Renal cortex interstitium (tissue), 11 donors: ENCODE results near the gene STAP1. TPM values are rescaled to one million over a fixed set of nuclear protein-coding genes. Genes with fewer than 3 reads are reported as not detected.
"Not testable (repeated sequence)": the region's sequence is repeated elsewhere in the genome, so short reads cannot be mapped to it uniquely, and the experiment has no call there.

Source experiments
- DNase-seq, 11 donors: peaks; one replicate each; pipeline ENCODE4 v3.0.0-alpha.2; 2013; ENCODE audit warnings: low read depth in 9 of 11, low spot score in 4 of 11; ENCODE audit errors: extremely low read depth in 1 of 11
- polyA plus RNA-seq, 3 donors: library from polyadenylated mRNA; unstranded; fragments of 120-200 nt; gene quantifications; one replicate each; pipeline ENCODE4 v1.2.1, GENCODE V29; 2013; ENCODE audit not compliant: insufficient read length in 3 of 3

STAP1 gene
- polyA plus RNA-seq, 3 donors: 0.09 to 0.33 (median 0.24) TPM

DNA sequence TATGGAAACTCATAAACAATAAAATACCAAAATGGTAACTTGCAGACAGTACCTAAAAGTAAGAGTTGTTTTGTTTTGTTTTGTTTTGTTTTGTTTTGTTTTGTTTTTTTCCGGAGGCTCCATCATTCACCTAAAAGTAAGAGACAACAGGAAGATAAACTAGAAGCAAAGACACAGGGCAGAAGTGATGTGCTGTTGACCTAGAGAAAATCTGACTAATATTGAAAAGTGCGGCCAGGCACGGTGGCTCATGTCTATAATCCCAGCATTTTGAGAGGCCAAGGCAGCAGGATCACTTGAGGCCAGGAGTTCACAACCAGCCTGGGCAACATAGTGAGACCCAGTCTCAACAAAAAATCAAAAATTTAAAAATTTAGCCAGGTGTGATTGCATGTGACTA lies 7.7 kb upstream of the STAP1 start:
- no peak for DNase-seq

DNA sequence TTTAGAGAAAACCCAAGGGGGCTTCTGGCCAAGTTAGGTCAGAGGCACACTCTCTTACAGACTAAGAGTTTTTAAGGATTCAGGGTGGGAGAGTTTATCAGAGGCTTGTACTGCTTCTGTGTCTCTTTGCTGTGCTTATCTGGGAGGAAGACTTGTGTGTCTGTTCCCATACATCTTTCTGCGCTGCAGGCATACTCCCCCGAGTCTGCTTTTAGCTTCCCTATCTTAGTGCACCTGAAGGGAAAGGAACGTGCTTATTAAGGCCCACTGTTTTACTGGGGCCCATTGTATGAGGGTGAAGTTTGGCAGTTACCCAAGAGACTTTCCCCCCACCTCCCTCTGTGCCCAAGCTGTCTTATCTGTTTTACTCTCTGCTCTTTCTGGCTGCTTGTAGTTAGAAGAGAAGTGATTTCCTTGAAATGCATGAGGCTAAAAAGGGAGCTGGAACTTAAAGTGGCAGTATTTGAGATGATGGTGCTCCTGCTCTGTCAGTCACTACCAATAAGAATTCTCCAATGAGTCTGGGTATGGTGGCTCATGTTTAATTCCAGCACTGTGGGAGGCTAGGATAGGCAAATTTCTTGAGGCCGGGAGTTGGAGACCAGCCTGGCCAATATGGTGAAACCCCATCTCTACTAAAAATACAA lies 6.3 kb upstream of the STAP1 start:
- not testable (repeated sequence) for DNase-seq

DNA sequence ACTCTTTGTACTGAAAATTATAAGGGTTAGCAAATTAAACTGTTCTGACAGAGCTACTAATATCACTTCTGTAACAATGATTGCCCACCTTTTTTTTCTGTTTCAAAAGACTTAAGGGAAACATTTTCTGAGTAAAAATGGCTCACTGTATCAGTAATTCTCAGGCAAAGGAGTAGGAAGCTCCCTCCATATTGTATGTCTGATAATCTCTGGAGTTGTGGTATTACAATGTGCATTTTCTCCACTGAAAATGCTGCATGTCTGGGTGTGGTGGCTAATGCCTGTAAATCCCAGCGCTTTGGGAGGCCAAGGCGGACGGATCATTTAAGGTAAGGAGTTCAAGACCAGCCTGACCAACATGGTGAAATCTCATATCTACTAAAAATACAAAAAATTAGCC lies 4.4 kb upstream of the STAP1 start:
- no peak for DNase-seq

DNA sequence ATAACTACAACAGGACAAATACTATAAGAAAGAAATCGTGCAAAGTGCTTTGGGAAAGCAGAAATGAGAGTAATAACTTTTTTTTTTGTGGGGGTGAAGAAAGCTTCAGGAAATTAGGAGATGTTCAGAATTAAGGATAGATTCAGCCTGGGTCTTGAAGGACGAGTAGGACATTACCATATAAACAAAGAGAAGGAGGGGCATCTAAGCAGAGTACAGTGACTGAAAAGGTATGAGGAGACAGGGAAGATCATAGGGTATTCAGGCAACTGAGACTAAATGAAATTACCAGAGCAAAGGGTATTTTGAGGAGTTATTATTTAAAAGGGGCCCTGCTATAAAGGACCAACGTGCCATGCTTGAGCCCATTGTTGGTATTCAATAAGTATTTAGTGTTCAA lies 3.1 kb upstream of the STAP1 start:
- DNase-seq: no peak

DNA sequence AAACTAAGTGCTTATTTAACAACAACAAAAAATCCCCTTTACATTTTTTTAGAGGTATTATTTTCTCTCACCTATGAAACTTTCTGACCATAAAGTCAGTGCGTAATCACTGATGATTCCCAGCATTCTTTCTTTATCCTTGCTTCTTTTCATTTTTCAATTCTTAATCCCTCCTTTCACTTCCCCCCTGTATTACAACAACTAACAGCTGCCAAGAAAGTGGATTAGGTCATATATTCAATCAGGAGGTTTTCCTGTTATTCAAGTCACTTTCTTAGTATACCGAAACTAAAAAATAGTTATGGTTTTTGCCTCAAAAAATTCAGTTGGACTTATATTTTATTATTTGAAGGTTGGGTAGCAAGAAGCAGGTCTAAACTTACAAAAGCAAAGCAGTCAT lies 2.1 kb upstream of the STAP1 start:
- DNase-seq: no peak

DNA sequence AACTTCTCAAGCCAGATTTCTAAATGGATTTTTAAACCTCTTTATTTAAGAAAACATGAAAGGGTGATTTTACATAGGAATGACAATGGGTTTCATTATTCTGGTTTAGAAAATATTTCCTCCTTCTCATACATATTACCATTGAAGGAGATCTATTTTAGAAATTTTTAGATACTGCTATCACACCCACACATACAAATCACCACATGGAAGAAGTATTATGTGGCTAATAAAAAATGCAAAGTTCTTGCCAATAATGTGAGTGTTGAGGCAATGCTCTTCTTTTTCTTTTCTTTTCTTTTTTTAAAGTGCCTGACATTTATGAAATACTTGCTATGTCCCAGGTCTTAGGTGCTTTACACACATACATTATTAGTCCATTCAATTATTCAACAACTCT lies 6.8 kb downstream of the STAP1 start:
- DNase-seq: no peak

DNA sequence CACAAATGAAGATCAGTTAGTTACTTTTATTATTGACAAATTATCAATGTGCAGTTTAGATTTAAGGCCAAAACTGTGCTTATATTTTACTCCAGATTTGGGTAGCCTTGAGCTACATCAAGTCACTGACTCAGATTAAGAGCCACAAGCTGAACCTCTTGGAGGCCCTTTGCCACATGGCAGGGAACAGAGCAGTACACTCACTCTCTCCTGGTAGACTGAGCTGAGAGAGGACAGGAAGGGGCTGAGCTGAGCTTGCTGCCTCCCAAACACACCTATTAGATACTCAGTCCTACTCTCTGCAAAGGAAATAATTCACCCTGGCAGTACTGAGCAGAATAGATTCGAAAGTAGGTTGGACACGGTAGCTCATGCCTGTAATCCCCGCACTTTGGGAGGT lies 7.8 kb downstream of the STAP1 start:
- DNase-seq: no peak

DNA sequence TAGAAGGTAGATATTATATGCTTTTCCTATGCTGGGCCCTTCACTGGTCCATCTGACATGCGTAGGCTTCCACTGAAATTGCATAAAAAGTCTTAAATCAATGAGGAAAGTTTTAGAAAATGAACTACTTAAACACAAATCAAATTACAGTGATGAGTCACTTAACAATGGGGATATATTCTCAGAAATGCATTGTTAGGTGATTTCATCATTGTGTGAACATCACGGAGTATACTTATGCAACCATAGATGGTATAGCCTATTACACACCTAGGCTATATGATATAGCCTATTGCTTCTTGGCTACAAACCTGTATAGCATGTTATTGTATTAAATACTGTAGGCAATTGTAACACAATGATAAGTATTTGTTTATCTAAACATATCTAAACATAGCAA lies 10.3 kb downstream of the STAP1 start:
- DNase-seq: no peak

DNA sequence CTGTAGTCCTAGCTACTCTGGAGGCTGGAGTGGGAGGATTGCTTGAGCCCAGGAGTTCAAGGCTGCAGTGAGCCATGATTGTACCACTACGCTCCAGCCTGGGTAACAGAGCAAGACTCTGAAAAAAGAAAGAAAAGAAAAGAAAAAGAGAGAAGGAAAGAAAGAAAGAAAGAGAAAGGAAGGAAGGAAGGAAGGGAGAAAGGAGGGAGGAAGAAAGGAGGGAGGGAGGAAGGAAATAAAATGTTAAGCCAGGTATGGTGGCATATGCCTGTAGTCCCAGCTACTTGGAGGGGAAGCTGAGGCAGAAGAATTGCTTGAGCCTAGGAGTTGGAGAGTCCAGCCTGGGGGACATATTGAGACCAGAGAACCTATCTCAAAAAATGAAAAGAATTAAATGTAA lies 12.0 kb downstream of the STAP1 start:
- DNase-seq: no peak

DNA sequence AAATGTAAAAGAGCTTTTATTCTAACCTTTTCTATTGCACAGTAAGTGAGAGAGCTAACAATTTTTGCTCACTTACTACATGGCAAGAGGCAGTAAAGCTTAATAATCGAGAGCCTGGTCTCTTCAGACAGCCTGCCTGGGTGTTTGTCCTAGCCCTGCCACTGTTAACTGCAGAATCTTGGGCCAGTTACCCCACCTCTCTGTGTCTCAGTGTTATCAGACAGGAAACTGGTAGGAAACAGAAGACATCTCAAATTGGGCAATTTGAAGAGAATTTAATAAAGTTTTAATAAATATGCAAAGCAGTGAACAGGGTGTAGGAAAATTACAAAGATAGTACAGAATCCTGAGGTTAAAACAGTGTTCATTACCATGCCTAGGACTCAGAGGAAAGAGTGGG lies 13.4 kb downstream of the STAP1 start:
- DNase-seq: no peak

DNA sequence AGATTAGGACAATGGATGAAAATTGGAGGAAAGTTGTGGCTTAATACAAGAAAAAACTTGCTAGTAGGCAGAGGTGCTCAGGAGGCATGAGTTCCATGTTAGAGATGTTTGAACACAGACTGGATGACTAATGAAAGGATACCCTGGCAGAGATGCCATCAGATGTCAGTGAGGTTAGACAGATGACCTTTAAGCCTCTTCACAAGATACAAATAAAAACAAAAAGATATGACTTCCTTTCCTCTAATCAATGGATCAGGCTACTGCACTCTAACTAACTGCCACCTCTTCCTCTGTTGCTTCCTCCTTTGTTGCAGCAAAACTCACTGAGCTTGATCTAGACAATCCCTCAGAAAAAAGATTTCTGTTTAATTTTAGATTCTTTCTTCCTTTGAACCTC lies 14.7 kb downstream of the STAP1 start:
- DNase-seq: no peak

DNA sequence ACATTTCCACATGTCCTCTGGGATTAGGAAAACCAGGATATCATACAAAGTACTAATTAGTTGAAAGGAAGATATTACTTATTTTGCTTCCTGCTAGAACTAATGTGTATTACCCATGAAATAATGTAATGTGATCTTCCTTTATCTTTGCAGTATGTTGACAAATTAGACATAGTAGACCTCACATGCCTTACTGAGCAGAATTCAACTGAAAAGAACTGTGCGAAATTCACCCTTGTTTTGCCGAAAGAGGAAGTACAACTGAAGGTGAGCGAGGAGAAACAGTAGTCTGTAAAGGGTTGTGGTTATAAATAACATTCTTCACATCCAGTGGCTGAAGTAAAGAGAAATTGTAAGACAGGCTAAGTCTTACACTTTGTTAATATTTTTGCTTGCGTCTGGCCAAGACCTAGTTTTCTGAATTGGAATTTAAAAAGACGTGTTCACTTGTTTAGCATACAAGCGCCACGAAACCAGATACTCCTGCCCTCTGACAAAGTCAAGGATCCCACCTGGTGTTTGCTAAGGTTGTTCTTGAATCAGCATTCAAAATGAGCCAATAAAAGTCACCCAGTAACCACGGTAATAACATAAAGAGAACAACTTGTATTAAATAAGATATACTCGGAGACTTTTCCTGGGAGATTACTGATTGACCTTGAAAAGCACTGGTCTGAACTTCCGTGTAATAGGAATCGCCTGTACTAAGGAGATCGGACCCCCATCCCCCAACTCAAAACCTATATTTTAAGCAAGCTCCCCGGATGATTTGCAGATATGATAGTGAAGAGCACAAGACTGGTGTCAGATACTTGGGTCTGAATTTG lies 16.9 kb downstream of the STAP1 start:
- DNase-seq: peak in 9 of 11 donors; percentile 9 to 43 (median 18)

DNA sequence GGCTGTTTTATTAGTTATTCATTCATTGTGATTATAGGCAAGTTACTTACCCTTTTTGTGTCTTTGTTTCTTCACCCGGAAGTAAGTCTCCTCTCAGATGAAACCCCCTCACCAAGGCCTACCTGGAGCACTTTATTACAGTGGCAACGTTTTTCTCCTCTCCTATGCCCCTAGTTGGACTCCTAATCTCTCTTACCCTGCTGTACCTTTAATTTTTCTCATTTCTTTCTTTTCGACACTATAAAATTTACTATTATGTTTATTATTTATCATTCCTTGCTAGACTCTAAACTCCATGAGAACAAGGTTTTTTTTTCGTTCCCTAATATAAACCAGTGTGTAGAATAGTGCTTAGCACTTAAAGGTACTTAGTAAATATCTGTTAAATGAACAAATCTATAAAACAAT lies 17.5 kb downstream of the STAP1 start:
- no peak for DNase-seq

DNA sequence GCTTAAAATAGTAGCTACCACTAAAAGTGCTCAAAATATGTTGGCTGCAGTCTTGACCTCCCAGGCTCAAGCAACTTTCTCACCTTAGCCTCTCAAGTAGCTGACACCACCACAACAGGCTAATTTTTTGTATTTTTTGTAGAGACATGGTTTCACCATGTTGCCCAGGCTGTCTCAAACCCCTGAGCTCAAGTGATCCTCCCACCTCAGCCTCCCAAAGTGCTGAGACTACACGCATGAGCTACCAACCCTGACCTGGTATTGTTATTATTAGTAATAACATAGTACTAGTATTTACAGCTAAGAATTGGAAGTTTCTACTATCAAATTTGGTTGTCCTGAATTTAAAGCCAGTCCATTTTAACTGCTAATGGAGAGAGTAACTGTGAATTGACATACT lies 18.0 kb downstream of the STAP1 start:
- DNase-seq: no peak

DNA sequence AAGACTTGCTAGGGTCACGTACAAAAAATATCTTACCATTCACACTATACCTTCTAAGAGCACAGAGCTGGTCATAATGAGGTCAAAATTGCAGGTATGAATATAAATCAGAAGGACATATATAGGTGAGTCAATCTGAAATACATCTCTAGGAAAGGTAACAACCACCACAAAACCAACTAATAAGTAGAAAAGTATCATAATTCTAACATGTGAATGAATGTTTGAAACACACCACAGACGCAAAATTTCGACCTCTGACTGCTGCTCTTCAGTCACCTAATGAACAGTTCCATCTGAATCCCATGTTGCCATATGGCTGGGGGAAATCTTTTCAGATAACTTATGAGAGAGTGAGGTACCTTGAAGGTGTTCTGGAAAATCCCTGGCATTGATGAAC lies 22.1 kb downstream of the STAP1 start:
- DNase-seq: no peak

DNA sequence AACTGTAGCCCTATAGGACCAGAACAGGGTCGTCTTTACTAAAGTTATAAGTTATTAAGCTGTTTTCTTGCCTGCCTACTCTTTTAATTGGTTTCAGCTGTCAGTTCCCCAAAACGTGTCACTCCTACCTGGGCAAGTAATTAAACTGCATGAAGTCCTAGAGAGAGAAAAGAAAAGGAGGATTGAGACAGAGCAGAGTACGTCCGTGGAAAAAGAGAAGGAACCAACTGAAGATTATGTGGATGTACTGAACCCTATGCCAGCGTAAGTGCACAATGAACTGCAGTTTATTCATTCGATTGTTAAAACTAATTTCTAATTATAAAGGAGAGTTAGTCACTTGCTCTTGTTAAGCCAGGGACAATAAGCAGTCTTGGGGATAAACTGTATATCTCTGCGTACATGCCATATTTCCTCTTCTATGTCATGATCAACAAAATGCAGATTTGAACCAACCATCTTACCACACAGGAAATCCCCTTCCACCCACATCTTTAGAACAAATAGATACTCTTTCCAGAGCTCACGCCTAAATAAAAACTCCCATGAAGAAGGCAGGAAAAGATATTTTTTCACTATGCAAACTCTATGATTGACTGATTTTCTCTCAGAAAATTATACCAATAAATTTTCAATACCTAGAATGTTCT lies 22.8 kb downstream of the STAP1 start:
- DNase-seq: no peak

DNA sequence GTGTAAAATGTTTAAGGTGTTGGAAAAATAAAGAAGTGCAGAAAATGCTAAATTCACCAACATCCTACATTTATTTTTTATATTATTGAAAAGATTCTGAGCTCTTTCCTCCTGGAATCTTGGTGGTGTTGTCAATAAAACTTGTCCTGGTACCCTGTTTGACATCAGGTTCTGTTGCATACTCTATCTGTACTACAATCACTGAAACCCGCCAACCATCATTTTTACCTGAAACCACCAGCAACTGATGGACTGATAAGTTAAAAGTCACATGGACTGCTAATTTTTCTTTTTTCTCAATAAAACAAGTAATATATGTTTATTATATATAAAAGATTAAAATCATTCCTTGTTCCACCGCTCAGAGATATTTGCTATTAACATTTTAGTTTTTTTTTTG lies 23.4 kb downstream of the STAP1 start:
- no peak for DNase-seq

DNA sequence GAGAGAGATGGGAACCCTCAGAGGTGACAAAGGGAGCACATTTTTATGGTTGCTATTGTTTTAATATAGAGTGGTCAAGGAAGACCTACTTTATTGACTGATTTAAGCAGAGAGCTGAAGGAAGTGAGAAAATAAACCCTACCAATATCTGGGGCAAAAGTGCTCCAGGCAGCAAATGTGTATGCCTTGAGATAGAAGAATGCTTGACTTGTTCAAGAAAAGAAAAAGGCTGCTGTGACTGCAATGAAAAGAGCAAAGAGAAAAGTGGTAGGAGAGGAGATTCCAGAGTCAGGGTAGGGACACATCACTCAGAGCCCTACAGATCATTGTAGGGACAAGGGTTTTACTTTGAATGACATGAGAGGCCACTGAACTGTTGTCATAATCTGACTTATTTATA lies 26.0 kb downstream of the STAP1 start:
- DNase-seq: no peak

DNA sequence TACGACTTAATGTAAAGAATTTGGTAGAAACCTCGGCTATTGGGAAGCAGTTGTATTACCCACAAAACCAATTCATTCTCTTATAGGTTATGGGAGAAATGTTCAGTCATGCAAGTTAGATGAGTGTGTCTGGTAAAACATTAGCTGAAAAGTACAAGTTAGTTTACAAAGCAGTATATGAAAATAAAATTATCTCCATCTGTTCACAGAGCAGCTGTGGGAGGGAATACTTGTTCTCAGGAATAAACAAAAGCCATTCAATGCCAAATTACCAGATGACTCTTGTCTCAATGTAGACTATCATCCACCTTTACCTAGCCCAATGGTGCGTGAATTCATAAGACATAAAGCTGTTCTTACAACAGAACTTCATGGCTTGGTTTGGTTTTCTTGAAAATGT lies 28.6 kb downstream of the STAP1 start:
- DNase-seq: no peak

DNA sequence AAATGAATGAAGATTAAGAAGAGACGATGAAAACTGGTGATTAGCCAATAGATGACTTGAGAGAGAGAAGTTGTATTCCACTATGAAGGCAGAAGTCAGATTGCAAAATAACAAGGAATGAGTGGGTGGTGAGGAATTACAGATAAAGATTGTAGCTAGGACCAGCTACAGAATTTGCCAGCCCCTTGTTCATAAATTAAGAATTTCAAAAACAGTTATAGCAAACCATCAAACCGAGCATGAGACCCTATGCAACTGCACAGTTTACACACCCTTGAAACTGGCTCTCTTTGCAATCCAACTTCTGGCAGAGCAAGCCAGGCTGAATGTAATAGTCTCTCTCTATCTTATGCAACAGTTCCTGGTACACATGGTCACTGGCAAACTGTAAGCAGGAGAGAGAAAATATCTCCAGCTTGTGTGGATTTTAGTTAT lies 35.2 kb downstream of the STAP1 start:
- no peak for DNase-seq
